HepG2 (cell line): Measurements from ENCODE around the gene BLOC1S4. TPM values are rescaled to one million over a fixed set of nuclear protein-coding genes. Genes with fewer than 3 reads are reported as not detected.

ENCODE experiments used
- EZH2 ChIP-seq: conservative IDR thresholded peaks from 2 replicates; pipeline ENCODE4 v1.6.1; 2012; ENCODE audit warnings: mild to moderate bottlenecking, low read depth, low read length, moderate library complexity
- FOXA1 ChIP-seq, 2 experiments: fragments of 450-650 bp in 1 of 2; sonication (generic) in 1 of 2; formaldehyde crosslinking in 1 of 2; IDR thresholded peaks; 2 replicates each; pipeline versions ENCODE4 v1.4.0 to v1.6.1; 2016 to 2020; ENCODE audit warnings: missing genetic modification reagents in 1 of 2
- HDAC6 ChIP-seq: fragments of 200-600 bp; sonication (generic); IDR thresholded peaks from 2 replicates; pipeline ENCODE4 v1.7.0; 2017; ENCODE audit warnings: mild to moderate bottlenecking, antibody characterized with exemption, low read length, low read depth
- HES4 ChIP-seq: sonication (generic); formaldehyde crosslinking; IDR thresholded peaks from 2 replicates; pipeline ENCODE4 v1.9.0; 2021; ENCODE audit warnings: mild to moderate bottlenecking, missing genetic modification reagents, borderline replicate concordance
- MIER2 ChIP-seq: IDR thresholded peaks from 2 replicates; pipeline ENCODE4 v1.6.1; 2016; ENCODE audit warnings: missing biosample characterization, missing genetic modification reagents
- RFX5 ChIP-seq: IDR thresholded peaks from 2 replicates; pipeline ENCODE4 v1.6.1; 2011; ENCODE audit warnings: low read depth, low read length, improper control_type of control experiment
- ZBTB40 ChIP-seq, 2 experiments: fragments of 450-650 bp in 1 of 2; sonication (generic) in 1 of 2; formaldehyde crosslinking in 1 of 2; IDR thresholded peaks; 2 replicates each; pipeline versions ENCODE4 v1.6.1 to v1.8.0; 2016 to 2022; ENCODE audit warnings: antibody characterized with exemption in 1 of 2, mild to moderate bottlenecking in 1 of 2, missing genetic modification reagents in 1 of 2
- ZNF138 ChIP-seq: sonication (generic); formaldehyde crosslinking; IDR thresholded peaks from 2 replicates; pipeline ENCODE4 v1.5.0; 2020; ENCODE audit warnings: mild to moderate bottlenecking, low read depth, missing genetic modification reagents
- ZNF367 ChIP-seq: sonication (generic); formaldehyde crosslinking; IDR thresholded peaks from 2 replicates; pipeline ENCODE4 v1.4.0; 2020; ENCODE audit warnings: missing genetic modification reagents, borderline replicate concordance
- ZNF709 ChIP-seq: sonication (generic); formaldehyde crosslinking; IDR thresholded peaks from 2 replicates; pipeline ENCODE4 v1.5.0; 2020; ENCODE audit warnings: mild to moderate bottlenecking, missing genetic modification reagents
- ZNF800 ChIP-seq: sonication (generic); formaldehyde crosslinking; IDR thresholded peaks from 2 replicates; pipeline ENCODE4 v1.4.0; 2020; ENCODE audit warnings: missing genetic modification reagents
- ZNF839 ChIP-seq: sonication (generic); formaldehyde crosslinking; IDR thresholded peaks from 2 replicates; pipeline ENCODE4 v1.4.0; 2020; ENCODE audit warnings: missing genetic modification reagents, mild to moderate bottlenecking, borderline replicate concordance
- polyA plus RNA-seq, 8 experiments: library from polyadenylated mRNA; depleted of rRNA in 3 of 8; stranded (reverse) in 7 of 8; unstranded in 1 of 8; fragments of >200 nt; fragmentation: Illumina TruSeq in 4 of 8; extraction: Trizol in 4 of 8; gene quantifications; 2 replicates each; pipeline versions ENCODE4 v1.2.1 to v1.2.3, GENCODE V29; 2011 to 2016; ENCODE audit warnings: low read depth in 4 of 8, missing spikeins in 1 of 8, mixed read lengths in 1 of 8; ENCODE audit not compliant: insufficient read depth in 1 of 8
- total RNA-seq, 5 experiments: library from RNA; depleted of rRNA; stranded (reverse); fragments of >200 nt; fragmentation: Illumina TruSeq; extraction: Trizol; gene quantifications; 2 replicates each; pipeline ENCODE4 v1.2.3, GENCODE V29; 2016; ENCODE audit warnings: low read depth in 1 of 5
- TF ChIP-seq, protein P1 (sequence below): sonication (generic); formaldehyde crosslinking; IDR thresholded peaks from 2 replicates; pipeline ENCODE4 v1.5.0; 2020; ENCODE audit warnings: missing genetic modification reagents
- TF ChIP-seq, protein P2 (sequence below): sonication (generic); formaldehyde crosslinking; IDR thresholded peaks from 2 replicates; pipeline ENCODE4 v1.4.0; 2020; ENCODE audit warnings: missing genetic modification reagents

Gene BLOC1S4
- total and polyA plus RNA-seq, 2 of the 13 experiments (the other 11 are each of a cell fraction or from before 2014, with no cell fraction given) = 15.5 to 20.9 TPM

DNA sequence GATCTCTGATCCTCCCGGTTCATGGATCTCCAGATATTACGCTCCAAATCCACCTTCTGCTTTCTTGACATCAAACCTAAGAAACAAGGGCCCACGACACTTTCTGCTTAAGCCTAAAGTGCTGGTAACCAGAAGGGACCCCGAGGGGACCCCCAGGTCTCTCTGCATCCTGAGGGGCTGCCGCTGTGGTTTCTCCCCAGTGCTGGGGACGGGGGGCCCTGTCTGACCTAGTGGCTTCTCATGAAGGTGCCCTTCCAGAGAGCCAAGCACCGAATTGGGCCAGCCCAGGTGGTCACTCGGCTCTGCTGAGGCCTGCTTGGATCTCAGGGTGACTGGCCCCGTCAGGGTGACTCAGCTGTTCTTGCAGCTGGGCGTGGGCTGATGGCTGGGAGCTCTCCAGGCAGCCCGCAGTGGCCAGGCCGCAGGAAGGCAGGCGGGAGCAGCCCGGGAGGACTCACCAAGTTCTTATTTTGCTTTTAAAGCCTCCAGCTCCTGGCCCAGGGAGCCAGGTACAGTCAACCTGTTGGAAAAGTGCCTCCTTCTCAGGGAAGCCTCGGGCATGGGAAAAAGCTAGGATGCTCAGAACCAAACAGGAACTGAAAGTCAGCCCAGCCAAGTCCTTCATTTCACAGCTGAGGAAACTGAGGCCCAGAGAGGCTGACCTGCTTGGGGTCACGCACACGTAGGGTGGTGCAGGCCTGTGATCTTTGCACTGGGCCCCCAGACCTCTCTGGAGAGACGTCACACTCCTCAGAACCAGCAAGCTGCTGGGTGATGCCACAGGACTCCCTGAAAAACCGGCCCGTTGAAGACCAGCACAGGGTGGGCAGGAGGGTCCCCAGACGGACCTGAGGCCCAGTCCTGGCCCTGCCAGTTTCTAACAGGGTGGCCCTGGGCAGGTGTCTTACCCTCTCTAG is 16.7 kb downstream of the BLOC1S4 start (continued):
- TF ChIP-seq ZBTB40 (IDR thresholded peaks at IDR 0.05) (no peak), ZBTB40 (CRISPR knock-in tag; IDR thresholded peaks at IDR 0.05) (no peak; the same call in 1 of the 2 replicates), HES4 (no peak), FOXA1 (IDR thresholded peaks at IDR 0.05) (no peak), FOXA1 (CRISPR knock-in tag; IDR thresholded peaks at IDR 0.05) (no peak), ZNF709 (CRISPR knock-in tag) (no peak), ZNF839 (CRISPR knock-in tag) (0 out of 2 replicates have a peak, but pooled peaks have one; percentile 23), ZNF367 (CRISPR knock-in tag) (no peak), ZNF800 (CRISPR knock-in tag) (no peak), EZH2 (no peak), RFX5 (no peak), ZNF138 (CRISPR knock-in tag) (no peak), MIER2 (CRISPR knock-in tag) (no peak), HDAC6 (no peak)
- TF ChIP-seq, protein P1, sequence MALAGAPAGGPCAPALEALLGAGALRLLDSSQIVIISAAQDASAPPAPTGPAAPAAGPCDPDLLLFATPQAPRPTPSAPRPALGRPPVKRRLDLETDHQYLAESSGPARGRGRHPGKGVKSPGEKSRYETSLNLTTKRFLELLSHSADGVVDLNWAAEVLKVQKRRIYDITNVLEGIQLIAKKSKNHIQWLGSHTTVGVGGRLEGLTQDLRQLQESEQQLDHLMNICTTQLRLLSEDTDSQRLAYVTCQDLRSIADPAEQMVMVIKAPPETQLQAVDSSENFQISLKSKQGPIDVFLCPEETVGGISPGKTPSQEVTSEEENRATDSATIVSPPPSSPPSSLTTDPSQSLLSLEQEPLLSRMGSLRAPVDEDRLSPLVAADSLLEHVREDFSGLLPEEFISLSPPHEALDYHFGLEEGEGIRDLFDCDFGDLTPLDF (CRISPR knock-in tag) = no peak
- TF ChIP-seq, protein P2, sequence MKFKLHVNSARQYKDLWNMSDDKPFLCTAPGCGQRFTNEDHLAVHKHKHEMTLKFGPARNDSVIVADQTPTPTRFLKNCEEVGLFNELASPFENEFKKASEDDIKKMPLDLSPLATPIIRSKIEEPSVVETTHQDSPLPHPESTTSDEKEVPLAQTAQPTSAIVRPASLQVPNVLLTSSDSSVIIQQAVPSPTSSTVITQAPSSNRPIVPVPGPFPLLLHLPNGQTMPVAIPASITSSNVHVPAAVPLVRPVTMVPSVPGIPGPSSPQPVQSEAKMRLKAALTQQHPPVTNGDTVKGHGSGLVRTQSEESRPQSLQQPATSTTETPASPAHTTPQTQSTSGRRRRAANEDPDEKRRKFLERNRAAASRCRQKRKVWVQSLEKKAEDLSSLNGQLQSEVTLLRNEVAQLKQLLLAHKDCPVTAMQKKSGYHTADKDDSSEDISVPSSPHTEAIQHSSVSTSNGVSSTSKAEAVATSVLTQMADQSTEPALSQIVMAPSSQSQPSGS (CRISPR knock-in tag) = 0 out of 2 replicates have a peak, but pooled peaks have one; percentile 16
